IMR-90 (cell line): Measurements from ENCODE around the gene ZNF507. TPM values are rescaled to one million over a fixed set of nuclear protein-coding genes. Genes with fewer than 3 reads are reported as not detected.

Experiments used
- ATAC-seq: fragments of 200-7000 bp; cut with Tn5 transposase; 2 replicates; pipeline ENCODE4 v1.9.1; 2020; ENCODE audit warnings: low read depth, mild to moderate bottlenecking, moderate library complexity
- BruUV-seq: library from RNA; stranded (reverse); fragments of 400-500 nt; replicated peaks from 2 replicates; lab custom pipeline; 2021; lab: Mats Ljungman, UMichigan
- CTCF ChIA-PET: fragments of 300-600 bp; formaldehyde crosslinking; extraction: SDS; loops from one replicate; lab custom pipeline; 2021; ENCODE audit warnings: antibody characterized with exemption; lab: Yijun Ruan, JAX
- POLR2A ChIA-PET: fragments of 300-600 bp; sonication (Branson Sonifier 250); formaldehyde crosslinking; loops from one replicate; lab custom pipeline; 2022; ENCODE audit warnings: antibody characterized with exemption; ENCODE audit not compliant: unreplicated experiment; lab: Charles Lee
- DNase-seq: peaks from one replicate; pipeline ENCODE4 v3.0.0; 2013
- H2AFZ ChIP-seq: replicated peaks from 2 replicates; pipeline ENCODE3; 2013; ENCODE audit warnings: low read length, mild to moderate bottlenecking; ENCODE audit not compliant: poor library complexity
- H2AK5ac ChIP-seq: 2 replicates; pipeline ENCODE4 v1.6.1; 2013; ENCODE audit warnings: low read depth, low read length, inconsistent platforms
- H2AK9ac ChIP-seq: replicated peaks from 2 replicates; pipeline ENCODE3; 2013; ENCODE audit warnings: mild to moderate bottlenecking, low read depth, low read length, moderate library complexity; ENCODE audit not compliant: poor library complexity
- H2BK120ac ChIP-seq: 2 replicates; pipeline ENCODE4 v1.6.1; 2013; ENCODE audit warnings: low read depth, low read length, inconsistent platforms
- H2BK15ac ChIP-seq: 3 replicates; pipeline ENCODE4 v1.6.1; 2013; ENCODE audit warnings: low read depth, low read length, inconsistent platforms
- H2BK20ac ChIP-seq: 2 replicates; pipeline ENCODE4 v1.6.1; 2013; ENCODE audit warnings: low read depth, mild to moderate bottlenecking, inconsistent platforms, low read length, moderate library complexity
- H2BK5ac ChIP-seq: 2 replicates; pipeline ENCODE4 v1.6.1; 2013; ENCODE audit warnings: mild to moderate bottlenecking, low read depth, low read length, inconsistent platforms; ENCODE audit not compliant: poor library complexity, severe bottlenecking
- H3K14ac ChIP-seq: replicated peaks from 2 replicates; pipeline ENCODE4 v1.6.1; 2013; ENCODE audit warnings: low read depth, low read length, inconsistent platforms
- H3K18ac ChIP-seq: 2 replicates; pipeline ENCODE4 v1.6.1; 2013; ENCODE audit warnings: low read depth, low read length, control low read depth
- H3K23ac ChIP-seq: 2 replicates; pipeline ENCODE4 v1.6.1; 2013; ENCODE audit warnings: low read depth, low read length, inconsistent platforms
- H3K27ac ChIP-seq: 2 replicates; pipeline ENCODE4 v1.5.1; 2013; ENCODE audit warnings: mild to moderate bottlenecking, control low read depth, low read length; ENCODE audit not compliant: insufficient read depth
- H3K27me3 ChIP-seq: 2 replicates; pipeline ENCODE4 v1.6.1; 2013; ENCODE audit warnings: low read length; ENCODE audit not compliant: control insufficient read depth, insufficient read depth
- H3K36me3 ChIP-seq: 2 replicates; pipeline ENCODE4 v1.6.1; 2013; ENCODE audit warnings: low read length, mixed read lengths; ENCODE audit not compliant: control insufficient read depth, insufficient read depth
- H3K4ac ChIP-seq: 2 replicates; pipeline ENCODE4 v1.6.1; 2013; ENCODE audit warnings: low read depth, low read length, inconsistent platforms
- H3K4me1 ChIP-seq: 2 replicates; pipeline ENCODE4 v1.6.1; 2013; ENCODE audit warnings: low read length, mixed read lengths; ENCODE audit not compliant: control insufficient read depth, insufficient read depth
- H3K4me2 ChIP-seq: 2 replicates; pipeline ENCODE4 v1.6.1; 2013; ENCODE audit warnings: low read depth, mild to moderate bottlenecking, control low read depth, low read length, moderate library complexity
- H3K4me3 ChIP-seq: 2 replicates; pipeline ENCODE4 v1.5.1; 2013; ENCODE audit warnings: low read depth, mild to moderate bottlenecking, control low read depth, low read length, moderate library complexity; ENCODE audit not compliant: insufficient read depth
- H3K56ac ChIP-seq: 2 replicates; pipeline ENCODE4 v1.6.1; 2013; ENCODE audit warnings: low read length, inconsistent platforms; ENCODE audit not compliant: insufficient read depth; ENCODE audit errors: extremely low read depth
- H3K79me1 ChIP-seq, 2 experiments: 2 replicates each; pipeline ENCODE4 v1.6.1; 2013; ENCODE audit warnings: low read length in 2 of 2, inconsistent platforms in 1 of 2, low read depth in 1 of 2
- H3K9ac ChIP-seq: 2 replicates; pipeline ENCODE4 v1.6.1; 2013; ENCODE audit warnings: low read depth, low read length, control low read depth
- H3K9me1 ChIP-seq: 2 replicates; pipeline ENCODE4 v1.6.1; 2013; ENCODE audit warnings: low read length, inconsistent platforms; ENCODE audit not compliant: insufficient read depth
- H3K9me3 ChIP-seq: 2 replicates; pipeline ENCODE4 v1.6.1; 2013; ENCODE audit warnings: low read length; ENCODE audit not compliant: control insufficient read depth, insufficient read depth
- H4K20me1 ChIP-seq: 2 replicates; pipeline ENCODE4 v1.6.1; 2013; ENCODE audit warnings: low read length, inconsistent platforms; ENCODE audit not compliant: insufficient read depth
- H4K5ac ChIP-seq: 2 replicates; pipeline ENCODE4 v1.6.1; 2013; ENCODE audit warnings: mild to moderate bottlenecking, low read depth, low read length, control low read depth
- H4K8ac ChIP-seq, 2 experiments: 2 replicates each; pipeline ENCODE4 v1.6.1; 2013; ENCODE audit warnings: low read depth in 2 of 2, low read length in 2 of 2, control low read depth in 1 of 2, inconsistent platforms in 1 of 2
- H4K91ac ChIP-seq: 2 replicates; pipeline ENCODE4 v1.6.1; 2013; ENCODE audit warnings: low read depth, low read length, inconsistent platforms; ENCODE audit not compliant: insufficient read depth
- BHLHE40 ChIP-seq: fragments of 150-350 bp; IDR thresholded peaks from 2 replicates; pipeline ENCODE4 v1.6.1; 2016; ENCODE audit warnings: mild to moderate bottlenecking, low read depth, low read length
- CEBPB ChIP-seq: IDR thresholded peaks from 2 replicates; pipeline ENCODE4 v1.6.1; 2012; ENCODE audit warnings: low read depth, low read length, improper control_type of control experiment
- CHD1 ChIP-seq: IDR thresholded peaks from 2 replicates; pipeline ENCODE4 v1.6.1; 2012; ENCODE audit warnings: low read depth, low read length, improper control_type of control experiment
- FOS ChIP-seq: fragments of 150-350 bp; IDR thresholded peaks from 2 replicates; pipeline ENCODE4 v1.6.1; 2016; ENCODE audit warnings: low read depth, low read length
- MAFK ChIP-seq: IDR thresholded peaks from 2 replicates; pipeline ENCODE4 v1.6.1; 2012; ENCODE audit warnings: low read depth, low read length, improper control_type of control experiment
- MAZ ChIP-seq: IDR thresholded peaks from 2 replicates; pipeline ENCODE4 v1.6.1; 2012; ENCODE audit warnings: low read depth, mild to moderate bottlenecking, low read length, improper control_type of control experiment, moderate library complexity, borderline replicate concordance
- NFE2L2 ChIP-seq: fragments of 150-350 bp; IDR thresholded peaks from 2 replicates; pipeline ENCODE4 v1.6.1; 2016; ENCODE audit warnings: low read depth, mild to moderate bottlenecking, low read length
- RAD21 ChIP-seq: IDR thresholded peaks from 2 replicates; pipeline ENCODE4 v1.6.1; 2012; ENCODE audit warnings: low read length, improper control_type of control experiment
- RCOR1 ChIP-seq: IDR thresholded peaks from 2 replicates; pipeline ENCODE4 v1.6.1; 2012; ENCODE audit warnings: mild to moderate bottlenecking, low read length, improper control_type of control experiment; ENCODE audit not compliant: insufficient replicate concordance
- SMC3 ChIP-seq: fragments of 150-350 bp; IDR thresholded peaks from 2 replicates; pipeline ENCODE4 v1.6.1; 2016; ENCODE audit warnings: low read depth, mild to moderate bottlenecking, antibody characterized with exemption, low read length, moderate library complexity
- USF2 ChIP-seq: fragments of 150-350 bp; IDR thresholded peaks from 2 replicates; pipeline ENCODE4 v1.6.1; 2017; ENCODE audit warnings: mild to moderate bottlenecking, antibody characterized with exemption, low read length, low read depth
- WGBS, 2 experiments: methylation state at CpG; one replicate each; pipeline versions ENCODE4 v1.1.5 to v1.1.7; 2013; ENCODE audit warnings: missing lambda C conversion rate in 2 of 2; ENCODE audit not compliant: insufficient read length in 1 of 2; ENCODE audit errors: extremely low coverage in 2 of 2; 5-methylcytosine and 5-hydroxymethylcytosine counted together
- dilution Hi-C: fragments of 300-500 bp; cut with HindIII; formaldehyde crosslinking; loops from one replicate; pipeline ENCODE4 v1.14.3; 2018; ENCODE audit warnings: low sequenced_read_pairs; ENCODE audit not compliant: unreplicated experiment
- in situ Hi-C: fragments of 300-500 bp; cut with MboI; formaldehyde crosslinking; loops from 3 replicates; pipeline ENCODE4 v1.14.3; 2019; ENCODE audit warnings: low sequenced_read_pairs, inconsistent platforms, mixed read lengths
- intact Hi-C: fragments of 100-400 bp; cut with micrococcal nuclease; formaldehyde crosslinking; loops from 2 replicates; pipeline ENCODE4 v1.10.0; 2022
- polyA plus RNA-seq, 3 experiments: library from polyadenylated mRNA; depleted of rRNA; stranded (reverse); fragments of >200 nt; gene quantifications; 2 replicates each; pipeline ENCODE4 v1.2.3, GENCODE V29; 2012; ENCODE audit warnings: low replicate concordance in 1 of 3
- total RNA-seq: library from RNA; depleted of rRNA; stranded (reverse); fragments of >200 nt; gene quantifications from 2 replicates; pipeline ENCODE4 v1.2.3, GENCODE V29; 2012

The ZNF507 gene
- total and polyA plus RNA-seq, 2 of the 4 experiments (the other 2 are of a cell fraction) = 9.6 to 19.9 TPM

- H3K14ac ChIP-seq = no peak overlapping the region
- H3K79me1 ChIP-seq = peaks cover 12 to 15% of the 10 kb centered on the region in 2 experiments; a peak in 3 of 4 replicates
- CTCF ChIA-PET = interaction anchor here (0.6 kb wide), 1 partner anchor 10 kb away, joined by 3 read pairs; no protein-coding TSS in a partner anchor
- H3K27ac ChIP-seq = no peak overlapping the region
- H2AK5ac ChIP-seq = no peak overlapping the region
- no peak overlapping the region for H2AK9ac ChIP-seq
- ATAC-seq = no peak
- in situ Hi-C loops (no loop called here), dilution Hi-C loops (no loop called here), intact Hi-C loops (no loop called here)
- no peaks in the 10 kb centered on the region for H4K20me1 ChIP-seq
- H4K8ac ChIP-seq = no peak overlapping the region
- H2AFZ ChIP-seq = no peak overlapping the region
- H4K5ac ChIP-seq = no peak overlapping the region
- H2BK5ac ChIP-seq = no peak overlapping the region
- no peak overlapping the region for H3K4me3 ChIP-seq
- H3K9ac ChIP-seq = no peak overlapping the region
- no peaks in the 10 kb centered on the region for H3K4me1 ChIP-seq
- no TSS peak for BruUV-seq
- H2BK15ac ChIP-seq = no peak overlapping the region
- H3K18ac ChIP-seq = no peak overlapping the region
- H3K27me3 ChIP-seq = no peaks in the 10 kb centered on the region
- no peak overlapping the region for H3K4ac ChIP-seq
- H2BK20ac ChIP-seq = no peak overlapping the region
- no CpG with 5 or more reads among the region's 3 CpGs for WGBS, 2 experiments
- H3K23ac ChIP-seq = no peak overlapping the region
- H3K9me3 ChIP-seq = no peaks in the 10 kb centered on the region
- H4K91ac ChIP-seq = no peak overlapping the region
- no peak overlapping the region for H2BK120ac ChIP-seq
- no peak for DNase-seq
- no peak overlapping the region for H3K4me2 ChIP-seq
- peaks cover 6% of the 10 kb centered on the region for H3K9me1 ChIP-seq
- peaks cover 36% of the 10 kb centered on the region for H3K36me3 ChIP-seq
- TF ChIP-seq RAD21 (no peak), MAFK (no peak), RCOR1 (no peak), CEBPB (no peak), NFE2L2 (no peak), CHD1 (no peak), MAZ (no peak), USF2 (no peak), SMC3 (no peak), BHLHE40 (no peak), FOS (no peak)
- POLR2A ChIA-PET = no interaction called here
- H3K56ac ChIP-seq = no peak overlapping the region
Measured at GRCh38 chr19:32418155-32418554, 72.7 kb downstream of the ZNF507 start.
